ENCODE measurements around the gene ACTMAP.
"Not testable (repeated sequence)": the region's sequence is repeated elsewhere in the genome, so short reads cannot be mapped to it uniquely, and the experiment has no call there.

ACTMAP gene

GRCh38 chr19:40743926-40744325, 6.4 kb downstream of the ACTMAP start:
- no peak for DNase-seq (ENCODE audit: low read depth in 2 of 2)

DNA sequence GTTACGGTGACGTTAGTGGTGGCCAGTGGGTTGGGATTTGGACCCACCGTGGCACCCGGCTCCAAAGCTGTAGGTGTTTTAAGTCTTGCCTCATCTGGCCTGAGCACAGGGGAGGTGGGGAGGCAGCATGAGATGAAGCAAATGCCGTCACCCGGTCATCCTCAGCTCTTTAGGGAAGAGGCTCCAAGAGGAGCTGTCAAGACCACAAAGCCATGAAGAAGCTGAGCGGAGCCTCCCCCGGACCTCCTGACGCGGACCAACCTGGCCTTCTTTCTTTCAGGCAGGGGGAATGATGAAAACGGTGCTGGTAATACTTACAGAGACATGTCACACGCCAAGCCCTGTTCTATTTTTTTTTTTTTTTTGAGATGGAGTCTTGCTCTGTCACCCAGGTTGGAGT, 7.4 kb downstream of the ACTMAP start:
- DNase-seq (ENCODE audit: low read depth in 2 of 2), result no peak

GRCh38 chr19:40742477-40742876, 7.8 kb downstream of the ACTMAP start:
- DNase-seq (ENCODE audit: low read depth in 2 of 2), result no peak

DNA sequence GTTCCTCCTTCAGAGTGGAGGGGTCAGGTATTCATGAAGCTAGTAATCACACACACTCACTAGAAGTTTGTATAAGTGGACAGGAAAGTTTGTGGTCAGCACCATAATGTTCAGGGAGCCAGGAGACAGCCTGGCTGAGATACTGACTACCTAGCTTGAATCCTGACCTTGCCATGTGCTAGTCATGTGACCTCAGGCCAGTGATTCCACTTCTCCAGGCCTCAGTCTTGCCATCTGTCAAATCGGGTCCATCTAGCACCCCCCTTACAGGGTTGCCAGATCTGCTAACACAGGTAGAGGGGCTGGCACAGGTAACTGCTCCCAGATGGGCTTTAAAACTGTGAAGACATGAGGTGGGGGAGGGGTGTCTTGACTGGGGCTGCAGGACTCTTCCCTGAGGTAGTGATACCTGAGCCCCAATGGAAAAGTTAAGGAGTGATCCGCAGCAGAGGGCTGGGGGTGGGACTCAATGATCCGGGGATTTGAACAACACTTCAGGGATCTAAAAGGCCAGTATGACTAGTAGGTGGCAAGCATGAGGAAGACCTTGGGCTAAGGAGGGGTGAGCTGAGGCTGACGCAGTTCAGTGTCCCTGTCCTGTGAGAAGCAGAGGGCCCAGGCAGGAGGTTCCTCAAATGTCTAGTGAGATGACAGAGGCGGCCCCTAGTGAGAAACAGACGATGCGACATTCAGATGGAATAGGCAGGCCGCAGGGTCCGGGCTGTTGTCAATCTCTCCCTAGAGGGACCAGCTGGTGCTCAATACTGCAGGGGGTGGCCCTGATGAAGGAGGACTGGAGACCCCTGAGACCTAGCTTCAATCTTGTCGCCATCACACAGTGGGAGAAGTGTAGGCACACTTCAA, 8.5 kb downstream of the ACTMAP start:
- DNase-seq (ENCODE audit: low read depth in 2 of 2), result no peak

DNA sequence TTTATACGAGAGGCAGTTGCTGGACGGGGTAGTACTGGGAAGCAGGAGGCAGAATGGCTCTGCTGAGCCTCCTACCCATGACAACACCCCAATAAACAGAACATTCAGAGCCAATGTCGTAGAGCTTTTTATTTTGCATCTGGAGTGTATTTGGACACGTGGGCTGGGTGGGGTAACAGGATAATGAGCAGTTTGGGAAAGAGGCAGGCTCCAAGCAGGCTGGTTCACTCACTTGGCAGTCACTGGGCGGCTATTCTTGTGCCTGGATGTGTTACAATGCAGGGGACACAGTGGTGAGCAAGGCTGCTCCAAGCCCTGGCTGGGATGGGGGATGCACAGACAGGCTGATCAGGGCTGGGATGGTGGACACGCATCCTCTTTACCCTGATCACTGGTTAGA, 9.5 kb downstream of the ACTMAP start:
- no peak for DNase-seq (ENCODE audit: low read depth in 2 of 2)

DNA sequence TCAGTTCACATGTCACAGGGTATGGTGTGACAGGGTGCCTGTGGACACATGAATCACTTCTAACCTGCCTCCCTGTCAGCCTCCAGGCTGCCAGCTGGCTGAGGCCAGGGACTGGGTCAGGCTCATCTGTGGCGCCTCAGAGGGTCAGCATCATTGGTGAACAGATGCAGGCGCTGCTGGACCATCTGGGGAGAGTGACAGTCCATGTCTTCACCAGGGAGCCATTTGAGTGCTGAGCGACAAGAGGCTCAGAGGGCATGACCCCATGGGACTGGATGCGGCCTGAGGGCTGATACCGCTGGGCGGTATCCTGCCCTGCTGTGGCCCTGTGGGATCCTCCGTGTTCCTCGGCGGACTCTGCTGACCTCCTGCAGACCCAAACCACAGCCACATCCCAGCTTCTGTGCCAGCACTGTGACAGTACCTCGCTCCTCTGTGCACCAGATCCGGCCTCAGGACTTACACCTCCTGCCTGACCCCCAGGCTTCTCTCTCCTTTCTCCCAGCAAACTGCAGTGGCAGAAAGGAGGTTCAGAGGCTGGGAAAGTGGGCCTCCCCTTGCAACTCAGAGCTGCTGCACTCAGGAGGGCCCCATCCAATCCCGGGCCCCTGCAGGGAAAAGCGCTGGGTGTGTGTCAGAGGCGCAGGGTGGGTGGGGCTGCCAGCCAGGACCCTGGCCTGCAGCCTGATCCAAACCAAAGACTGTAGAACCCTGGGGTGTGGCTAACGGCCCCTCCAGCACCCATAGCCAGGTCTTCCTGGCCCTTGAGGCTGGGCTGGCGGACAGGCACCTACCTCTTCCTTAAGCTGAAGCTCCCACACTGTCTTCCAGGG, 10.2 kb downstream of the ACTMAP start:
- DNase-seq (ENCODE audit: low read depth in 2 of 2), result no peak

GRCh38 chr19:40739030-40739839, 11.0 kb downstream of the ACTMAP start:
- DNase-seq (ENCODE audit: low read depth in 2 of 2), result no peak

DNA sequence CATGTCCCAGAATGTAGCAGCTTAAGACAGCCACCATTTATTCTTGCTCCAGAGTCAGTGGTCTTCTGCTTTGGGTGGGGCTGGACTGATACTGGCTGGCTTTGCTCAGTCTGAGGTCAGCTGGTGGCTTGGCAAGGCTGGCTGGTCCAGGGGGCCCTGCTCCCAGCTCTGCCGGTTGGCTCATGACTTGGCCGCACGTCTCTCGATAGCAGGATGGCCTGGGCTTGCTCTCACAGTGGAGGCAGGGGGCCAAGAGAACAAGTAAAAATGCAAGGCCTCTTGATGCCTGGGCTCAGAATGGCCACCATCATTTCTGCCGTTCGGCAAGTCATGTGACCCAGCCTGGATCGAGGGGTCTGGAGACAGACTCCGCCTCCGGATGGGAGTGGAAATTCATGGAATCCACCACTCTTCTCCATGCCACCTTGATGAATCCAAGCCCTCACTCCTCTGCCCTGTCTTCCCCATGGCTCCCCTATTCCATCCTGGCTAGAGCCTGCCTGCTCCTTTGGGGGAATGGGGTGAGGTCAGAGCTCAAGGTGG, 13.1 kb downstream of the ACTMAP start:
- no peak for DNase-seq (ENCODE audit: low read depth in 2 of 2)

DNA sequence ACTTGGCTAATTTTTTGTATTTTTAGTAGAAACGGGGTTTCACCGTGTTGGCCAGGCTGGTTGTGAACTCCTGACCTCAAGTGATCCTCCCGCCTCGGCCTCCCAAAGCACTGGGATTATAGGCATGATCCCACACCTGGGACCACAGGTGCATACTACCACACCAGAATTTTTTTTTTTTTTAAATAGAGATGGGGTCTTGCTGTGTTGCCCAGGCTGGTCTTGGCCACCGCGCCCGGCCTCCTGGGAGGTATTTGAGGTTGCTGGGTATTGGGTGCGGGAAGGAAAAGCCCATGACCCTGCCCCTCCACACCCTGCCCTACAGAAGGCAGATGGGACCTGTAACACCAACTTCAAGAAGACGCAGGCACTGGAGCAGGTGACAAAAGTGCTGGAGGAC, 13.6 kb downstream of the ACTMAP start:
- DNase-seq (ENCODE audit: low read depth in 2 of 2), result no peak

DNA sequence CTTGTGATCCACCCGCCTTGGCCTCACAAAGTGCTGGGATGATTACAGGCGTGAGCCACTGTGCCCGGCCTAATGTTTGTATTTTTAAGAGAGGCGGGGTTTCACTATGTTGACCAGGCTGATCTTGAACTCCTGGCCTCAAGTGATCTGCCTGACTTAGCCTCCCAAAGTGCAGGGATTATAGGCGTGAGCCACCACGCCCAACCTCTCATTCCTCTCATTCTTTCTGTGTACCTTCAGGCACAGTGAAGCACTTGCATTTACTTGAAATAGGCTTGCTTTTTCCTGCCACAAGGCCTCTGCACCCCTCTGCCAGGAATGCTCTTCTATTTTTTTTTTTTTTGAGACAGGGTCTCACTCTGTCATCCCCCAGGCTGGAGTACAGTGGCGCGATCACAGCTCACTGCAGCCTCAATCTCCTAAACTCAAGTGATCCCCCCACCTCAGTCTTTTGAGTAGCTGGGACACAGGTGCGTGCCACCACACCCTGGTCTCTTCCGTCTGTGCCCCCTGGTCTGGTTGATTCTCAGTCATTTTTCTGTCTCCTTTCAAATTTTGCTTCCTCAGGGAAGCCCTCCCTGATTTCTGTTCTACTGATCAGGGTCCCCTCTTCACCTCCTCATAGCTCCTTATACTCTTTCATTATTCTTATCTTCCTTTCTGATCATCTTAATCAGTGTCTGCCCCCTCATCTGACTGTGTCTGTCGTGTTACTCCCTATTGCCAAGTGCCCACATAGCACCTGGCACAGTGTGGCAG, 15.1 kb downstream of the ACTMAP start:
- no peak for DNase-seq (ENCODE audit: low read depth in 2 of 2)

- no peak for DNase-seq (ENCODE audit: low read depth in 2 of 2)
Observed at GRCh38 chr19:40733149-40733548, 17.1 kb downstream of the ACTMAP start.

- not testable (repeated sequence) for DNase-seq (ENCODE audit: low read depth in 2 of 2)
Observed at GRCh38 chr19:40732304-40732703, 18.0 kb downstream of the ACTMAP start.

DNA sequence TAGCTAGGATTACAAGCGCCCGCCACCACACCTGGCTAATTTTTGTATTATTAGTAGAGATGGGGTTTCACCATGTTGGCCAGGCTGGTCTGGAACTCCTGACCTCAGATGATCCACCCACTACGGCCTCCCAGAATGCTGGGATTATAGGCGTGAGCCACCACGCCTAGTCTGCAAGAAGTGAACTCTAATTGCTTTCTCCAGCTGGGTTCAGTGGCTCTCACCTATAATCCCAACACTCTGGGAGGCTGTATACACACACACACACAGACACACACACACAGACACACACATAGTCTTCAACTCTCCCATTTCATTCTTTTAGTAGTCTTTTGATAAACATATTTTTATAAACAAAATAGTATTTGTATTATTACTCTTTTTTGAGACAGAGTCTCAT, 20.2 kb downstream of the ACTMAP start:
- DNase-seq (ENCODE audit: low read depth in 2 of 2), result not testable (repeated sequence)

DNA sequence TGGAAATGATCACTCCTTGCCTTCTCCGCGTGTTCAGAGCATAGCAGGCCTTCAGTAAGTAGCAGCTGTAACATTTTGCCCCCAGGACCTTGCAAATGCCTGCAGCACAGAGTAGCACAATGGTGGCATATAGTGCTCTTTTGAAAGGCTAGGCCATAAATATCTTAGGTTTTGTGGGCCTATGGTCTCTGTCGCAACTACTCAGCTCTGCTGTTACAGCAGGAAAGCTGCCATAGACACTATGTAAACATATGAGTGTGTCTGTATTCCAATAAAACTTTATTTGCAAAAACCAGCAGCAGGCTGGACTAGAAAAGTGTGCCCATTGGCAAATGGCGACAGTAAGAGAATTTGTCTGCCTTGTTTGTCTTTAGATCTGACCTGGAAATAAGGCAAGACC, 24.0 kb downstream of the ACTMAP start:
- no peak for DNase-seq (ENCODE audit: low read depth in 2 of 2)

GRCh38 chr19:40724855-40725254, 25.4 kb downstream of the ACTMAP start:
- no peak for DNase-seq (ENCODE audit: low read depth in 2 of 2)

GRCh38 chr19:40724315-40724714, 26.0 kb downstream of the ACTMAP start:
- no peak for DNase-seq (ENCODE audit: low read depth in 2 of 2)

DNA sequence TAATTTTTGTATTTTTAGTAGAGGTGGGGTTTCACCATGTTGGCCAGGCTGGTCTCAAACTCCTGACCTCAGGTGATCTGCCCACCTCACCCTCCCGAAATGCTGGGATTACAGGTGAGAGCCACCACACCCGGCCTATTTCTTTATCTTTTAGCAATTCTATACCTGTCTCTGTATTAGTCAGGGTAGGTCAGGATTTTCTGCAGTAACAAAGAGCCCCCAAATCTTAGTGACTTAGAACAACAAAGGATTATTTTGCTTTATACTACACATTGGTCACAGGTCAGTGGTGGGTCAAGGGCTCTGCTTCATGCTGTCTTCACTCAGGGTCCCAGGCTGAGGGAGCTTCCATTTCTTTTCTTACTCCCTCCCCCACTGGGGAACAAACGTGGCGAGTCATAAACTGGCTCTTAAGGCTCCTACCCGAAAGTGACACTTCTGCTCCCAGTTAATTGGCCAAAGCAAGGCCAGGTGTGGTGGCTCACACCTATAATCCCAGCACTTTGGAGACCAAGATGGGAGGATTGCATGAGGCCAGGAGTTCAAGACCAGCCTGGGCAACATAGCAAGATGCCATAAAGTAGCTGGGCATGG, 26.5 kb downstream of the ACTMAP start:
- no peak for DNase-seq (ENCODE audit: low read depth in 2 of 2)

GRCh38 chr19:40721936-40722661, 28.2 kb downstream of the ACTMAP start:
- DNase-seq (ENCODE audit: low read depth in 2 of 2), result no peak

DNA sequence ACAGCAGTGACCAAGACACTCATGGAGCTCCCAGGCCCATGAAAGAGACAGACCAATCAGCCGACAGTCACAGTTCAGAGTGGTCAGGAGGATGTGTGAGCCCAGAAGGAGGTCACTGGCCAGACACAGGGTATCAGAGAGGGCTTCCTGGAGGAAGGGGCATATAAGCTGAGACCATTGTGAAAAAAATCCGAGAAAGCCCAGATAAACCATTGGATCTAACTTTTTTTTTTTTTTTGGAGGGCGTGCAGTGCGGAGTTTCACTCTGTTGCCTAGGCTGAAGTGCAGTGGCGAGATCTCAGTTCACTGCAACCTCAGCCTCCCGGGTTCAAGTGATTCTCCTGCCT, 29.2 kb downstream of the ACTMAP start:
- DNase-seq (ENCODE audit: low read depth in 2 of 2), result no peak

DNA sequence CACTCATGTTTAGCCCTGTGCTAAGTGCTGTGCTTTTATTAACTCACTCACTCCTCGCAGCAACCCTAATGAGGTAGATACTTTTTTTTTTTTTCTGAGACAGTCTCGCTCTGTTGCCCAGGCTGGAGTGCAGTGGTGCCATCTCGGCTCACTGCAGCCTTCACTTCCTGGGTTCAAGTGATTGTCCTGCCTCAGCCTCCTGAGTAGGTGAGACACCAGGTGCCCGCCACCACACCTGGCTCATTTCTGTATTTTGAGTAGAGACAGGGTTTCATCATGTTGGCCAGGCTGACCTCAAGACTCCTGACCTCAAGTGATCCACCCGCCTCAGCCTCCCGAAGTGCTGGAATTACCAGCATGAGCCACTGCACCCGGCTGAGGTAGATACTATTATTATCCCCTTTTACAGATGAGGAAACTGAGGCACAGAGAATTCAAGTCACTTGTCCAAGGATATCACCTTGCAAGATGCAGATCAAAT, 30.8 kb downstream of the ACTMAP start:
- no peak for DNase-seq (ENCODE audit: low read depth in 2 of 2)

All from stimulated activated CD4-positive, alpha-beta T cell treated with anti-CD3 and anti-CD28 coated beads, Interleukin-1b, Interleukin-23, amount 100 ng/mL, for 4 hours (primary cell).